Neural cell (in vitro differentiated cells): ENCODE results near the gene RPL29. TPM values are rescaled to one million over a fixed set of nuclear protein-coding genes. Genes with fewer than 3 reads are reported as not detected.

ENCODE experiments used
- H2AFZ ChIP-seq: fragments of 200-600, 300-800 bp; sonication (generic), shearing (Covaris generic); 2 replicates; pipeline ENCODE4 v1.6.0; 2014; ENCODE audit warnings: low read depth, mild to moderate bottlenecking, antibody characterized with exemption, low read length, moderate library complexity
- H3F3A ChIP-seq: fragments of 200-600 bp; shearing (Covaris generic); 2 replicates; pipeline ENCODE4 v1.6.1; 2016; ENCODE audit warnings: mild to moderate bottlenecking, moderate library complexity, mixed read lengths, antibody characterized with exemption, low read length; ENCODE audit not compliant: insufficient read depth, poor library complexity, severe bottlenecking
- H3K27ac ChIP-seq: fragments of 200-600, 300-800 bp; sonication (generic), shearing (Covaris generic); 2 replicates; pipeline ENCODE4 v1.5.1; 2014; ENCODE audit warnings: mild to moderate bottlenecking, low read length, moderate library complexity
- H3K27me3 ChIP-seq: fragments of 300-800, 200-600 bp; sonication (generic), shearing (Covaris generic); 2 replicates; pipeline ENCODE4 v1.6.0; 2014; ENCODE audit warnings: mild to moderate bottlenecking, low read depth, low read length, moderate library complexity; ENCODE audit not compliant: insufficient read depth
- H3K36me3 ChIP-seq: fragments of 300-800, 200-600 bp; sonication (generic), shearing (Covaris generic); 2 replicates; pipeline ENCODE4 v1.5.1; 2014; ENCODE audit warnings: mild to moderate bottlenecking, antibody characterized with exemption, low read length, moderate library complexity; ENCODE audit not compliant: insufficient read depth
- H3K4me2 ChIP-seq: fragments of 300-800, 200-600 bp; sonication (generic), shearing (Covaris generic); 2 replicates; pipeline ENCODE4 v1.6.0; 2014; ENCODE audit warnings: mild to moderate bottlenecking, low read length
- H3K4me3 ChIP-seq: fragments of 300-800, 200-600 bp; sonication (generic), shearing (Covaris generic); 2 replicates; pipeline ENCODE4 v1.5.1; 2014; ENCODE audit warnings: mild to moderate bottlenecking, low read length, moderate library complexity
- H3K79me2 ChIP-seq: fragments of 200-600 bp; shearing (Covaris generic); replicated peaks from 2 replicates; pipeline ENCODE4 v1.6.0; 2014; ENCODE audit warnings: mild to moderate bottlenecking, low read length, moderate library complexity; ENCODE audit not compliant: insufficient read depth
- H3K9ac ChIP-seq: fragments of 300-800, 200-600 bp; sonication (generic), shearing (Covaris generic); 2 replicates; pipeline ENCODE4 v1.6.1; 2016; ENCODE audit warnings: mild to moderate bottlenecking, low read length, mixed read lengths
- H3K9me2 ChIP-seq: fragments of 200-600 bp; shearing (Covaris generic); 2 replicates; pipeline ENCODE4 v1.6.1; 2016; ENCODE audit warnings: mild to moderate bottlenecking, low read length, mixed read lengths; ENCODE audit not compliant: insufficient read depth
- H3K9me3 ChIP-seq: fragments of 200-600, 300-800 bp; sonication (generic), shearing (Covaris generic); 2 replicates; pipeline ENCODE4 v1.6.1; 2016; ENCODE audit warnings: mild to moderate bottlenecking, mixed run types, low read length, moderate library complexity, mixed read lengths
- H4K20me1 ChIP-seq: fragments of 200-600 bp; shearing (Covaris generic); 2 replicates; pipeline ENCODE4 v1.6.1; 2016; ENCODE audit warnings: mild to moderate bottlenecking, mixed run types; ENCODE audit not compliant: insufficient read depth
- CTCF ChIP-seq: fragments of 450-650 bp; IDR thresholded peaks from 2 replicates; pipeline ENCODE4 v1.5.1; 2014; ENCODE audit warnings: antibody characterized with exemption, mild to moderate bottlenecking, moderate library complexity; ENCODE audit not compliant: poor library complexity, severe bottlenecking
- EP300 ChIP-seq: fragments of 450-650 bp; conservative IDR thresholded peaks from 2 replicates; pipeline ENCODE4 v1.6.1; 2014; ENCODE audit warnings: antibody characterized with exemption, mild to moderate bottlenecking, moderate library complexity; ENCODE audit not compliant: poor library complexity, severe bottlenecking
- EZH2 ChIP-seq: fragments of 200-600, 300-800 bp; shearing (Covaris generic), sonication (generic); IDR thresholded peaks from 2 replicates; pipeline ENCODE4 v1.6.1; 2014; ENCODE audit warnings: antibody characterized with exemption, low read length, borderline replicate concordance, mild to moderate bottlenecking; ENCODE audit not compliant: insufficient read depth, poor library complexity, severe bottlenecking
- MXI1 ChIP-seq: fragments of 450-650 bp; conservative IDR thresholded peaks from 2 replicates; pipeline ENCODE4 v1.6.1; 2014; ENCODE audit warnings: antibody characterized with exemption, mild to moderate bottlenecking; ENCODE audit not compliant: poor library complexity, severe bottlenecking
- POLR2AphosphoS5 ChIP-seq: IDR thresholded peaks from 2 replicates; pipeline ENCODE4 v1.6.1; 2012
- RAD21 ChIP-seq: fragments of 450-650 bp; conservative IDR thresholded peaks from 2 replicates; pipeline ENCODE4 v1.6.1; 2014; ENCODE audit warnings: antibody characterized with exemption, mild to moderate bottlenecking, moderate library complexity
- REST ChIP-seq: IDR thresholded peaks from 2 replicates; pipeline ENCODE4 v1.6.1; 2012; ENCODE audit warnings: borderline replicate concordance
- SMC3 ChIP-seq: fragments of 450-650 bp; conservative IDR thresholded peaks from 2 replicates; pipeline ENCODE4 v1.6.1; 2014; ENCODE audit warnings: antibody characterized with exemption, mild to moderate bottlenecking, moderate library complexity; ENCODE audit not compliant: poor library complexity
- TAF1 ChIP-seq: IDR thresholded peaks from 2 replicates; pipeline ENCODE4 v1.6.1; 2012; ENCODE audit warnings: low read depth
- polyA plus RNA-seq: library from polyadenylated mRNA; depleted of rRNA; stranded (reverse); fragments of >200 nt; gene quantifications from 2 replicates; pipeline ENCODE4 v1.2.3, GENCODE V29; 2014

The RPL29 gene
- polyA plus RNA-seq, 1 donor from 2014 or later, result 846 TPM

GRCh38 chr3:52036222-52036694 is 40.6 kb upstream of the RPL29 start:
- Histone ChIP-seq H3F3A (no peaks in the 10 kb centered on the region), H3K9me2 (no peaks in the 10 kb centered on the region), H3K27ac (no peak overlapping the region), H3K4me2 (no peak overlapping the region), H3K36me3 (no peaks in the 10 kb centered on the region), H3K9me3 (no peaks in the 10 kb centered on the region), H3K9ac (no peak overlapping the region), H4K20me1 (no peaks in the 10 kb centered on the region), H3K4me3 (no peak overlapping the region), H3K27me3 (no peaks in the 10 kb centered on the region), H3K79me2 (no peaks in the 10 kb centered on the region), H2AFZ (no peak overlapping the region)
- TF ChIP-seq CTCF (no peak), RAD21 (no peak)

- no peaks in the 10 kb centered on the region for H3K9me2 ChIP-seq
- H4K20me1 ChIP-seq, result no peaks in the 10 kb centered on the region
- H2AFZ ChIP-seq, result no peak overlapping the region
- H3K27ac ChIP-seq, result no peak overlapping the region
- no peaks in the 10 kb centered on the region for H3K79me2 ChIP-seq
- H3K4me3 ChIP-seq, result no peak overlapping the region
- TF ChIP-seq RAD21 (no peak), MXI1 (no peak), TAF1 (no peak), SMC3 (no peak), EP300 (no peak), CTCF (no peak), EZH2 (no peak), REST (no peak), POLR2AphosphoS5 (no peak)
- no peaks in the 10 kb centered on the region for H3K36me3 ChIP-seq
- no peak overlapping the region for H3K4me2 ChIP-seq
- H3K9ac ChIP-seq, result no peak overlapping the region
- no peaks in the 10 kb centered on the region for H3F3A ChIP-seq
- H3K9me3 ChIP-seq, result no peaks in the 10 kb centered on the region
- no peaks in the 10 kb centered on the region for H3K27me3 ChIP-seq
These were observed 39.0 kb upstream of the RPL29 start for GRCh38 chr3:52034651-52035050.
